Ramos (cell line): ENCODE results near the gene PDE9A.
"Not testable (repeated sequence)": the region's sequence is repeated elsewhere in the genome, so short reads cannot be mapped to it uniquely, and the experiment has no call there.

Experiments used
- in situ Hi-C: fragments of 300-500 bp; cut with MboI; formaldehyde crosslinking; loops from one replicate; pipeline ENCODE4 v1.14.3; 2022; ENCODE audit warnings: low sequenced_read_pairs; ENCODE audit not compliant: unreplicated experiment

The PDE9A gene

GRCh38 chr21:42623694-42624093, 29.7 kb upstream of the PDE9A start:
- in situ Hi-C loops, result no loop called here

GRCh38 chr21:42624095-42624790, 29.2 kb upstream of the PDE9A start:
- in situ Hi-C loops, result no loop called here

GRCh38 chr21:42624936-42625335, 28.5 kb upstream of the PDE9A start:
- in situ Hi-C loops, result no loop called here

- in situ Hi-C loops, result no loop called here
These were observed 27.2 kb upstream of the PDE9A start for GRCh38 chr21:42626171-42626570.

- in situ Hi-C loops, result no loop called here
These were observed 25.7 kb upstream of the PDE9A start for GRCh38 chr21:42627527-42628289.

GRCh38 chr21:42628466-42629061, 24.9 kb upstream of the PDE9A start:
- in situ Hi-C loops, result not testable (repeated sequence)

- in situ Hi-C loops, result no loop called here
These were observed 23.4 kb upstream of the PDE9A start for GRCh38 chr21:42629933-42630589.

GRCh38 chr21:42630626-42631025, 22.8 kb upstream of the PDE9A start:
- in situ Hi-C loops, result no loop called here

GRCh38 chr21:42631142-42631541, 22.3 kb upstream of the PDE9A start:
- in situ Hi-C loops, result no loop called here

- in situ Hi-C loops, result no loop called here
These were observed 21.1 kb upstream of the PDE9A start for GRCh38 chr21:42632336-42632751.

- in situ Hi-C loops, result no loop called here
These were observed 20.4 kb upstream of the PDE9A start for GRCh38 chr21:42632771-42633690.

- in situ Hi-C loops, result no loop called here
These were observed 19.6 kb upstream of the PDE9A start for GRCh38 chr21:42633858-42634257.

- in situ Hi-C loops, result no loop called here
These were observed 17.4 kb upstream of the PDE9A start for GRCh38 chr21:42635848-42636519.

- in situ Hi-C loops, result no loop called here
These were observed 16.7 kb upstream of the PDE9A start for GRCh38 chr21:42636520-42637266.

GRCh38 chr21:42637267-42638041, 16.0 kb upstream of the PDE9A start:
- in situ Hi-C loops, result no loop called here

- in situ Hi-C loops, result no loop called here
These were observed 15.1 kb upstream of the PDE9A start for GRCh38 chr21:42638266-42638863.

GRCh38 chr21:42639646-42640152, 13.7 kb upstream of the PDE9A start:
- in situ Hi-C loops, result no loop called here
